ENCODE data around the gene NAT9. TPM values are rescaled to one million over a fixed set of nuclear protein-coding genes. Genes with fewer than 3 reads are reported as not detected.

The NAT9 gene
- total RNA-seq, 4 donors from 2014 or later: 14.3 to 26.6 (median 18.1) TPM

GRCh38 chr17:74725111-74725510, 51.0 kb downstream of the NAT9 start:
- WGBS, 2 donors: 94 to 98% methylated on average over 3 of the region's 3 CpGs
- TF ChIP-seq POLR2A (IDR thresholded peaks at IDR 0.05): no peak
- TF ChIP-seq, protein P1, sequence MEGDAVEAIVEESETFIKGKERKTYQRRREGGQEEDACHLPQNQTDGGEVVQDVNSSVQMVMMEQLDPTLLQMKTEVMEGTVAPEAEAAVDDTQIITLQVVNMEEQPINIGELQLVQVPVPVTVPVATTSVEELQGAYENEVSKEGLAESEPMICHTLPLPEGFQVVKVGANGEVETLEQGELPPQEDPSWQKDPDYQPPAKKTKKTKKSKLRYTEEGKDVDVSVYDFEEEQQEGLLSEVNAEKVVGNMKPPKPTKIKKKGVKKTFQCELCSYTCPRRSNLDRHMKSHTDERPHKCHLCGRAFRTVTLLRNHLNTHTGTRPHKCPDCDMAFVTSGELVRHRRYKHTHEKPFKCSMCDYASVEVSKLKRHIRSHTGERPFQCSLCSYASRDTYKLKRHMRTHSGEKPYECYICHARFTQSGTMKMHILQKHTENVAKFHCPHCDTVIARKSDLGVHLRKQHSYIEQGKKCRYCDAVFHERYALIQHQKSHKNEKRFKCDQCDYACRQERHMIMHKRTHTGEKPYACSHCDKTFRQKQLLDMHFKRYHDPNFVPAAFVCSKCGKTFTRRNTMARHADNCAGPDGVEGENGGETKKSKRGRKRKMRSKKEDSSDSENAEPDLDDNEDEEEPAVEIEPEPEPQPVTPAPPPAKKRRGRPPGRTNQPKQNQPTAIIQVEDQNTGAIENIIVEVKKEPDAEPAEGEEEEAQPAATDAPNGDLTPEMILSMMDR (IDR thresholded peaks at IDR 0.05): no peak
- no peak overlapping the region for H3K4me3 ChIP-seq (ENCODE audit: low read depth, poor library complexity, severe bottlenecking)
- no peak for DNase-seq (ENCODE audit: low spot score in 2 of 2)
- intact Hi-C loops (cut with DNase I; ENCODE audit: low total_unique reads): no loop called here

DNA sequence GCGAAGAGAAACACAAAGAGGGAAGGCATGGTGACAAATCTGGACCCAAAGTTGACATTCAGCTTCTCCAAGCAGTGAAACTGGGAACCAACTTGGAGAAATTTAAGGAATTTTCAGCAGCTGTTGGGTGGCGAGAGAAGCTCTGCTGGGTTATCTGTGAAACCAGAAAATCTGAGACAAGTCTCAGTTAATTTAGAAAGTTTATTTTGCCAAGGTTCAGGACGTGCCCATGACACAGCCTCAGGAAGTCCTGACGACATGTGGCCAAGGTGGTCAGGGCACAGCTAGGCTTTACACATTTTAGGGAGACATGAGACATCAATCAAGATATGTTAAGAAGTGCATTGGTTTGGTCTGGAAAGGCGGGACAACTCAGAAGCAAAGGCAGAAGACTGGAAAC, 52.3 kb downstream of the NAT9 start:
- WGBS, 2 donors: 74 to 79% methylated on average over 5 of the region's 5 CpGs
- H3K4me3 ChIP-seq (ENCODE audit: low read depth, poor library complexity, severe bottlenecking): no peak overlapping the region
- TF ChIP-seq, protein P1 (IDR thresholded peaks at IDR 0.05): no peak
- TF ChIP-seq POLR2A (IDR thresholded peaks at IDR 0.05): no peak
- intact Hi-C loops (cut with DNase I; ENCODE audit: low total_unique reads): no loop called here
- no peak for DNase-seq (ENCODE audit: low spot score in 2 of 2)

GRCh38 chr17:74722782-74723181, 53.4 kb downstream of the NAT9 start:
- DNase-seq (ENCODE audit: low spot score in 2 of 2): no peak
- H3K4me3 ChIP-seq (ENCODE audit: low read depth, poor library complexity, severe bottlenecking): no peak overlapping the region
- intact Hi-C loops (cut with DNase I; ENCODE audit: low total_unique reads): no loop called here
- TF ChIP-seq, protein P1 (IDR thresholded peaks at IDR 0.05): no peak
- WGBS, 2 donors: 86% methylated on average over 4 of the region's 4 CpGs

Small RNA genes lying within 50 kb of the gene (microRNA-seq; reads per million reads assigned to microRNA genes)
- 23.8 to 24.5 reads per million in 2 donors for gene MIR3615 (ENCODE audit: borderline number of aligned reads in 1 of 2, borderline replicate concordance in 2 of 2)

Other genes with a start within 250 kb of the NAT9 start
- 1 to 10 TPM in 1 of 4 donors, under 1 TPM in 2, not detected in 1; 0.12 to 1.3 (median 0.55) TPM for gene CD300LB, start 244.9 kb downstream of the NAT9 start, total RNA-seq
- 1 to 10 TPM in 2 of 4 donors, under 1 TPM in 2; 0.15 to 1.5 (median 0.75) TPM for gene CD300C, start 230.2 kb downstream of the NAT9 start, total RNA-seq
- not detected for gene CD300H, start 208.8 kb downstream of the NAT9 start, total RNA-seq
- not detected for gene CD300LD, start 184.1 kb downstream of the NAT9 start, total RNA-seq
- under 1 TPM in 2 of 4 donors, not detected in 2; 0.37 to 0.45 TPM for gene CD300E, start 152.6 kb downstream of the NAT9 start, total RNA-seq
- under 1 TPM in 2 of 4 donors, not detected in 2; 0.13 to 0.27 TPM for gene CD300LF, start 63.4 kb downstream of the NAT9 start, total RNA-seq
- 1 to 10 TPM in 1 of 4 donors, under 1 TPM in 1, not detected in 2; 0.57 to 1.7 TPM for gene RAB37, start 39.1 kb downstream of the NAT9 start, total RNA-seq
- gene NHERF1, start 27.7 kb downstream of the NAT9 start, total RNA-seq: 10 to 100 TPM; 47.6 to 67.7 (median 58.6) TPM
- gene GRIN2C, start 83.5 kb upstream of the NAT9 start, total RNA-seq: under 1 TPM in 2 of 4 donors, not detected in 2; 0.49 to 0.55 TPM
- gene FDXR, start 96.6 kb upstream of the NAT9 start, total RNA-seq: 10 to 100 TPM; 21.9 to 28.0 (median 24.6) TPM
- gene FADS6, start 117.3 kb upstream of the NAT9 start, total RNA-seq: 10 to 100 TPM in 1 of 4 donors, 1 to 10 TPM in 3; 4.9 to 19.9 (median 6.8) TPM
- 1 to 10 TPM in 3 of 4 donors, under 1 TPM in 1; 0.67 to 2.6 (median 2.1) TPM for gene USH1G, start 146.9 kb upstream of the NAT9 start, total RNA-seq
- not detected for gene OTOP2, start 147.9 kb upstream of the NAT9 start, total RNA-seq
- gene OTOP3, start 159.6 kb upstream of the NAT9 start, total RNA-seq: 1 to 10 TPM in 2 of 4 donors, under 1 TPM in 1, not detected in 1; 0.64 to 2.3 (median 1.1) TPM
- 10 to 100 TPM in 1 of 4 donors, 1 to 10 TPM in 3; 2.9 to 11.6 (median 6.2) TPM for gene HID1, start 196.4 kb upstream of the NAT9 start, total RNA-seq
- gene CDR2L, start 211.3 kb upstream of the NAT9 start, total RNA-seq: 1 to 10 TPM; 4.5 to 9.8 (median 5.3) TPM
- 10 to 100 TPM; 48.6 to 76.4 (median 58.8) TPM for gene MRPL58, start 236.3 kb upstream of the NAT9 start, total RNA-seq